HG03565 (cell line): ENCODE measurements around the gene PTPRM.

ENCODE experiments used
- ATAC-seq: cut with Tn5 transposase; IDR thresholded peaks from one replicate; pipeline ENCODE4 v1.9.1; 2021; ENCODE audit warnings: mild to moderate bottlenecking, moderate library complexity; ENCODE audit not compliant: unreplicated experiment

Gene PTPRM

DNA sequence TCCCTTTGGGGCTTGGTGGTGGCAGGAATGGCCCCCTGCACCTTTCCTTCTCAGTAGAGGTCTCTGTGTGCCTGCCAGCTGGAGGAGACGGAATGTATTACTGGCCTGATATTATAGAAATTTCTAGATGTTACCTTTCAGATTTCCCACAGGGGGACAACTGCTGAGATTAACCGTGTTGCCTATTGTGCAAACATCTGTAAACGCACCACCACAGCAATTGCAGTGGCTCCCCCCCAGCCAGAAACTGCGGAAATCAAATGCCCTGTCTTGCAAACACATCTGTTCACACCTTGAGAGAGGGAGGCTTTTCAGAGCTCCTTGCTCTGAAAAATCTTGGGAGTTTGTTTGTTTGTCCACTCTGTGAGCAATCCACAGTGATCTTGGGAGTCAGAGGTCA lies 772.1 kb downstream of the PTPRM start:
- no peak for ATAC-seq

DNA sequence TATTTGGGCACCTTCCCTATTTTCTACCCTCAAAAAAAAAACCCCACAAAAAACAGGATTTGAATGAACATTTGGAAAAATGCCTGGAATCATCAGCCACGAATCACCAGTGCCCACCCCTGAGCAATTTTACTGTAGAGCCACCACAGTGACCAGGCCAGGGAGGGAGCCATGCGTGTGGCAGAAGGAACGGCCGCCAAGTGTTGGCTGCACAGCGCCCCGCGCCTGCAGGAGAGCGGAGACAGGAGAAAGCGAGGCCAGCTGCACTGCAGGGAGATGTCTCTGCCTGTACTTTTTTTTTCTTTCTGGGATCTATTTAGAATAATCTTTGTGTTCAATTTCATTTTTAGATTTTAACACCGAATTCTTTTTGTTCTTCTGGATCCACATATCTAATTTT lies 772.8 kb downstream of the PTPRM start:
- ATAC-seq = no peak

DNA sequence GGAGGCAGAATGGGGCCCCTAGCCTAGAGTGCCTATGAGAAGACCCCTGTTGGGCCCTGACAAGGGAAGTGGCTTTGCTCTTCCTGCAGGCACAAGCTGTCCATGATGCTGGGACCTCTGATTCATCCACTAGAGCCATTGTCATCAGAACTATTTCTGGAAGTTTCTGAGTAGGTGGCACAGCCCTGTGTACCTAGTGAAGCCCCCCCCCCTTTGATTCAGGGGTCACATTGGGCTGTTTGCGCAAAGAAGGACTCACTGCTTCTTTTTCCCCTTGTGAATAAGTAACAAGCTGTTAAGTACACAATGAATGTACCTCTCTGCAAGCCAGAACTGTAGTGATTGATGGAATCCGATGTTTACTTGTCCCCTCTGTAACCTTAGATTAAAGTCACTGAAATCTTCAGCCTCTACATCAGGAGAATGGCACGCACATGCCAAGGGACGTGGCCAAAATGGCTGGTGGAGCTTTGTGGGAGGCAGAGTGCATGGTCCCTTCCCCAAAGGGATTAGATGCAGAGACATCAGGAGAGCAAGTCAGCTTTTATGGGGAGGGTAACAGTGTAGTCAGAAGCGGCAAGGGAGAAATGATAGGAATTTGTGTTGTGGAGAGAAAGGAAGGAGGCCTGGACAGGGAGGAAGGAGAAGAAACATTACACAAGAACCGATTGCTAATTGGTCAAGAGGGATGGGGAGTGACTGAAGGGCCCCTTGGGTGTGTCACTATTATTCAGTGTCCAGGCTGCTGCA lies 774.5 kb downstream of the PTPRM start:
- no peak for ATAC-seq

DNA sequence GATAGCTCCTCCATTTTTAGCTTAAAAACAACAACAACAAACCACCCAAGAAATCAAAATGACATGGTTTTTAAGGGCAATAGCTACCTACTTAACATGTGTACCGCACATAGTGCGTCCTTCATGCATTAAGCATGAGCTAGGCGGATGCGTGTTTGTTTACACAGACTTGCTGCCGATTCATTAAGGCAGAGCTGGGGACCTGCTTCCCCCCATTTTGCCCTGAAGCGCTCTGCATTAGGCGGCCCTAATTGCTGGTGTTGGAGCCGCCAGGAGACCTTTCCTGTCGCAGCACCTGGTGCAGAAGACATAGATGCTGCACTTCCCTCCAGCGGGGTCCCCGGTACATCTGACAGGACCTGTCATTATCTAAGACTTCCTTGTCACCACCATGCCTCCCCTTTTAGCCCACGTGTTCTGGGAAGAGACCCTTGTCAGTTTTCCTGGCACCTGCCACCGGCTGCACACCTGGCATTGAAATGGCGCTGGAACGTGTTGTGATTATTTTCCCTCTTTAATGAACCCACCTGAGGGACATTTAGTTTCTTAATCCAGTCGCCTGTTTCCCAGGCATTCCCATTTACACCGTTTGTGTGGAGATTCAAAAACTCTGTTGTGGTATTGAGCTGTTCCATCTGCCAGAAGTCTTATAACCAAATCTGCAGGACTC lies 781.1 kb downstream of the PTPRM start:
- no peak for ATAC-seq

DNA sequence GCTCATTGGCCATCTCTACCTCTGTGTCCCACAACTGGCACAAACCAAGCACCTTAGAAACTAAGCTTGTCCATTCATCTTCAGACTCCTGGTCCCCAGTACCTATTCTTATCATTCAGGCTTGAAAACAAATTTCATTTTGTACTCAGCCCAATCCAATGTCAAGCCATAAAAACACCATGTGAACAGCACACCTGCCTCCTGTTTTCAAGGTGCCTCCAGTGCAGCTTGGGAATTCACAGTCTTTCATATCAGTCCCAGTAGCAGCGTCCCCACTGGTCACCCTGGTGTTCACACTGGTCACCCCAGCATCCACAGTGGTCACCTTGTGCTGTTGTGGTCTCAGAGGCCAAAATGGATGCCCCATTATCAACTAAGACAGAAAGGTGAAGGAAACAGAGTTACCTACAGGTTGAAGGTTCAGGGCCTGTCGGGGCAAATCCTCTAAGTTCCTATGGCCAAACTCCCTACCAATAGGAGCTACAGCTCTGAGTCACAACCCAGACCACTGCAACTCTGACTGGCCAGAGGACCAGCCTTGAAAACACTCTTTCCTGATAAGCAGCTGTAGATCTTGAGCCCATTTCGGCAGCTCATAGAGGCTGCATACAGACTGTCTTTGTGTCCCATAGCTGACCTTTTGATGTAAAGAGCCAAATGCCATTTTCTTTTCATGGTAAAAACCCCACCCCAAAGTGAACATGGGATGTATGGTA lies 782.6 kb downstream of the PTPRM start:
- ATAC-seq = no peak

DNA sequence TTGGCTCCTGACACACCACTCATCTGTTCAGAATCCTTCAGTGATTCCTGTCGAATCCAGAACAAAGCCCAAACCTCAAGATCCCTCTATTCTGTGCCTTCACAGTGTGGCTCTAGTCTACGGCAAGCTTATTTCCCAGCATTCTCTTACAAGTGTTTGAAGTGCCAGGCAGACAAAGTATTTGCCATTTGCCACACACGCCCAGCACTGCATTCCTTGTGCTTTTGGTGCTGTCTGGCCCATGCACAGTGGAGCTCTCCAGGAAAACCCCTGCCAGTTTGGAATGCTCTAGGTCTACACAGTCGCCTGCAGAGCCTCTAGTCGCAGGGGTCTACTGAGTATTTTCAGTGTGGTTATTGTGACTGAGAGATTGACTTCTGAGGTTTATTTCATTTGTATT lies 783.5 kb downstream of the PTPRM start:
- ATAC-seq = no peak

DNA sequence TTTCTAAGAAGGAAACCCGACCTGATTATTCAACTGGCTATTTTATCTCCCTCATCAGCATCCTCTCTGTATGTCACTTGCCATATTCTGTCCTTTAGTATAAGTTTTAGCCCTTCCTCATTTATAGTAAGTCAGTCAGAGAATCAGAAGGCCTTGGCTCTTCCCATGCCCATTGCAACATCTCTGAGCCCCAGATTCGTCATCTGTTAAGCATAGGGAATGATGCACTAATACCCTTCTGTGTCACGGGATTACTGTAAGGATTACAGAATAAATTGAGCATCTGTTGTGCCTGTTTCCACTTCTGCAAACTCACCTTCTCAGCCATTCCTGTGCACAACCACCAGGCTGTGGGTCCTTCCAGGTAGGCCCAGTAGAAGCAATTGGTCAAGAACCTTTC lies 784.0 kb downstream of the PTPRM start:
- ATAC-seq = no peak

DNA sequence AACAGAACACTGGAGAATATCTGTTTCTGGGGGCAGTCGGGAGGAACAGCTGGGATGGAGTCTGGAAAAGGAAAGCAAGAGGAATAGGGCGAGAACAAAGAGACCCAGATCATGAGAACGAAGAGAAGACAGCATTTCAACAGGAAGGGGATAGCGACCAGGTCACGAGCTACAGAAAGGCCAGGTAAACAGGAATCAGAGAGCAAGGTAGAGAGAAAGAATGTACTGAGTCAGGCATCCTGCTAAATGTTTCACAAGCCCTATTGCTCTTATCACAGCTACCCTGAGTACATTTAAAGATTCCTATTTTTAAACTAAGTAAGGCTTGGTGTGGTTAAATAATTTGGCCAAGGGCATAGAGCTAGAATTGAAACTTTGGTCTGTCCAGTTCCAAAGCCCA lies 787.2 kb downstream of the PTPRM start:
- no peak for ATAC-seq

DNA sequence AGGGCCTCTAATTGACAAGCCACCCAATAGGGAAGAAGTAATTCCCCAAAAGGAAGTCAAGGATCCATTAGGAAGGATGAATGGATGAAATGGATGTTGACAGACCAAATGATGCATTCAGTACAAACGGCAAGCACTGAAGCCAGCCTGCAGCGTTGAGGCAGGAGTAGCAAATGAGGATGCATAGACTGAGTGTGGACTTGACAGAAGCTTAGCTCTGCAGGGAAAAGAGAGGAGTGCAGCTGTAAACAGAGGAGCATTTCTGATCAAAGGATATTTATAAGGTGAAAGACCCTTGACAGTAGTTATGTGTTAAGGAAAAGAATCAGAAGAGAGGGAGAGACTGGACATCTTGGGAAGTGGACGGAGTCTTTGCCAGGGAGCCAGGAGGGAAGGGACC lies 788.9 kb downstream of the PTPRM start:
- ATAC-seq = no peak

DNA sequence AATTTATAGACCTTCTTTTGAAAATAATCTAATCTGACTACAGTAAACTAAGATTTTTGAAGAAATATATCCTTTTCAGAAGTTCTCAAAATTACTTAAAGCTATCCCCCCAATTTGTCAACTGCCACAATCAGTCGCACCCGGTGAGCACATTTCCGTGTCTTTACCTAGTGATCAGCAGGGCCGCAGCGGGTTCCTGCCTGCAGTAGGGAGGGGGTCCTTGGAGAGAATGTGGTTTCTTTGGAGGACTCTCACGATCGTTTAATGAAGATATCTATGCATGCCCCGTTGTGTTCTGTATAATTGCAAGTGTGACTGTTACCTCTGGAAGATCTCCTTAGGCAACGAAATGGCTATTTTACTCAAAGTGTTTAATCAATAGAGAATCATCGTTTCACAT lies 790.2 kb downstream of the PTPRM start:
- no peak for ATAC-seq

DNA sequence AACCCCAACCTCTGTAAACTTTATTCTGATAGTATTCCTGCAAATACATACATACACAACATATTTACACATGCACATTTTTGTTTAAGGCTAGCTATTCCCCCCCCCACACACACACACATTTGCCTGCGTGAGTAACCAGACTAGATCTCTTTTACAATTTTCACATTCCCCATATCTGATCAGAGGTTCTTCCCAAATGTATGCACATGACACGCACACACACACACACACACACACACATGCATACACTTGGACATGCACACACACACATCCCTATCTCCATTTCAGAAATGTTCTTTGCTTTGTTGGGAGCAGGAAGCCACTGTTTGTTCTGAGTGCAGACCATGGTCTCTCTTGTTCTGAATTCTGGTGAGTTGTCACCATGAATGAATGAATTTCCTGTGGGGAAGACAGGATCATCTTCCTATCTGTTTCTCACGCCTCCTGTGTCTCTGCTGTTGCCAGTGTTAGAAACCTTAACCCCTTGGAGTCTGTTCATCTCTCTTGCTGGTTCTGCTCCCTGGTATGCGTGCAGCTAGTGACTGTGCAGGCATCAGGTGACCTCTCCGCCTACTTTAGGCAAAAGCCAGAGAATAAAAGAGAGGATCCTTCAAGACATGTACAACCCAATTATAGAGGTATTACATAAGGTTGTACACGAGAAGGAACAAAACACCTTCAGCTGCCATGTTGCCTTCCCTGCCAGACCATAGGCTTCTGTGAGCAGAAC lies 791.1 kb downstream of the PTPRM start:
- ATAC-seq = no peak

DNA sequence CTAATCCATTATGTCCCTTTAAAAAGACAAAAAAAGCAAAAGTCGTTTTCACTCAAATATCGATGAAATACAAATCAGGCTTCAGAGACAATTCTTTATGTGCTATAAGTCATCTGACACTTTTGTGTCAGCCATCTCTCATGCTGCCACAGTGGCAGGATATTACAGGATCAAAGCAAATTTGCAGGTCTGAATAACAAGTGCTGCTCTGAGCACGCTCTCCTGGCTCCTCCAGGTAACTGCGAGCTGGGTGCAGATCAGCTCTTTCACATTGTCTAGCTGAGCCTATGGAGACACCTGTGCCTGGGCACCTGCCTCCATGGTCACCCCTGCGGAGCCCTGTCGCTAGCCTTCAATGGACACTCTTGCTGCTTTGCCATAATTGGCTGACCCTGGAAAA lies 792.0 kb downstream of the PTPRM start:
- no peak for ATAC-seq

DNA sequence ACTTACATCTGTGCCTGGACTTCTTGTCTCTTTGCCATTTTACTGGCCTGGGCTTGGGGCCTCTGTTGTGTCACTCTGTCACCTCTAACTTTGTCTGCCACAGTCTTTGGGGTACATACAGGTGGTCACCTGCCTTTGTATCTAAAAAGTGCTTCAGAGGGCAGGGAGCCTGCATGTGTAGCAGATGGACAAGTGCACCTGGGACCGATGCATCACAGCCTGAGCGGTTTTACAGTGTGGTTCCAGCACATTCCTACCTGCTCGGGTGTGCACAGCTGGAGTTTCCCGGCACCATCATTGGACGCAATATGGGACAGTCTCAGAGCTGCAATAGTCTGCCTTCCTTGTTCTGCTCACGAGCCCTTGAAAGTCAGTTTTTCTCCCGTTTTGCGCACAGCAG lies 792.4 kb downstream of the PTPRM start:
- no peak for ATAC-seq

DNA sequence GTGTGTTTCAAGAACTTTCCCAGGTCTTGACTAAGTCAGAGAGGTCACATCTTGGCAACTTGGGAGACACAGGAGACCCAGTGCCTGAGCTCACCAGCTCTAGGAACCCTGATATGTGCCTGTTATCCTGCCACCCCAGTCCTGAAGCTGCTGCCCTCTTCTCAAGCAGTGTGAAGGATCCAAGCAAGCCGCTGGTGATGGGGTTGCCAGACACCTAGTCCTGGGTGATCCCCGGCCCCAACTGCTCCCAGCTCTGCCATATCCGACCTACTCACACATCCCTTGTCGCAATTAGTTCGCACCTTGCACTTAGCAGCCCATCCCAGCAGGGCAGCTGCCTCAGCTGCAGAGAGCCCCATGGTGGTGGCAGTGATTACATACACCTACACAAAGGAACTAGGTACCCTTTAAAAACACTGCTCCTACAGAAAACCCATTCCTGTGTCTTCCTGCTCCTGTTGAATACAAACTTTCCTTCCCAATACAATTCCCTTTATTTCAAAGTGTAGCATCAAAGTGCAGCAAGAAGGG lies 794.9 kb downstream of the PTPRM start:
- ATAC-seq = no peak

DNA sequence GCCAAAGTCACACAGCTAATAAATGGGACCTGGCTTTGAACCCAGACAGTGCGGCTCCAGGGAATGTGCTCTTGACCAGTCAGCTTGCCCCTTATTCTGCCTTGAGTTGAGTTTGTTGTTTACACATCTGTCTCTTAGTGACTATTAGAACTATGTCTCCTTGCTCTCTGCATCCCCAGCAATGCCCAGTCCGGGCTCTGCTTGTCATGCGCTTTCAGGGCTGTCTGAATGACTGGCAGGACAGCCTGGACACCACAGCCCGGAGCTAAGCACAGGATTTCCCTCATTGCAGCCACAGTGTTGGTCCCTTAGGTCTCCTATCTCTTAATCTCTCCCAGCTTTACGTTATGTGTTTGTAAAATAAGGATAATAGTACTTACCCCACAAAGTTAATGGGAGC lies 795.7 kb downstream of the PTPRM start:
- no peak for ATAC-seq

DNA sequence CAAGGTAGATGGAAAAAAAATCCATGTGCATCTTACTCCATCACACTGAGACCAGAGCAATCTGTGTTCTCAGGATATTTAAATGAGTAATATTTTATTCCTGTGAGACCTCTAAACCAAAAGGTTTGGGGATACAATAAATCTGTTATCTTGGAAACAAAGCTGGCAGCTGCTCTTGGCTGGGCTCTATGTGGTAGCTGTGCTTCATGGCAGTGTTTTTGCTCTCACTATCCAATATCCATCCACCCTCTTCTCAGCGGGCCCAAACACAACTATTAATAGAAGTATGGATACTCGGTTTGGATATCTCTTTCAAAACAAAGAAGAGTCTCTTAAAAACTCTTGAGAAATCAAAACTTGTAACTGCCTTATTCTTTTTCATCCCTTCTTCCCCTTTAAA lies 797.3 kb downstream of the PTPRM start:
- no peak for ATAC-seq

DNA sequence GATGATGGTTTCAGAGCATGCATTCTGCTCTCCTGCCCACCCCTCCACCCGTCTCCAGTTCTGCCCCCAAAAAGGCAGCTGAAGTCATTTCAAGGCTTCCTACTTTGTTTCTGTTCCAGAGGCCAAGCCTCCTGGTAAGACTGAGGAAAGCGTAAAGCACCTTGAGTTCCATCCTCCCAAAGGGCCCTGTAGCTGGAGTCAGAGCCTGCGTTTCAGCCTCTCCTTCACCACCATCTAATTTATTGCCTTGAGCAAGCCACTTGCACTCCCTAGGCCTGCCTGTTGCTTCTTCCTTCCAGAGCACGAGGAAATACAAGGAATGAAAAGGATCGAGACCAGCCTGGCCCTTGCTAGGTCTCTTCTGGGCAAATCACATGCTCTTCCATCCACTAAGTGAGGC lies 797.9 kb downstream of the PTPRM start:
- ATAC-seq = no peak

DNA sequence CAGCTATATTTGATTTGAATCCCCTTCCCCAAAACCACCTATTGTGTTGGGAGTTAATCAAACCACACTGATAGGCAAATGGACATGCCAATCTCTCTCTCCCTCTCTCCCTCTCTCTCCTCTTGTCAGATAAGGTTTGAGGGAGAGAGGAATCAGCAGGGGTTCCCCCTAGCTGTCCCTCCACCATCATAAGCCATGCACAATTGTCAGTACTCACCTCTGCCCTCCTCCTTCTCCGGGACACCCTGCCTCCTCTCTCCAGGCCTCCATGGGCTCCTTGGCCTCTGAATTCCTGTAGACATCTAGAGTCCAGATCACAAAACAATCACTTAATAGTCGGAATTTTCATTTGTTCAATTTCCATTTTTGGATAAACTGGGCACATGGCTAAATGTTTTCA lies 798.4 kb downstream of the PTPRM start:
- ATAC-seq = no peak

DNA sequence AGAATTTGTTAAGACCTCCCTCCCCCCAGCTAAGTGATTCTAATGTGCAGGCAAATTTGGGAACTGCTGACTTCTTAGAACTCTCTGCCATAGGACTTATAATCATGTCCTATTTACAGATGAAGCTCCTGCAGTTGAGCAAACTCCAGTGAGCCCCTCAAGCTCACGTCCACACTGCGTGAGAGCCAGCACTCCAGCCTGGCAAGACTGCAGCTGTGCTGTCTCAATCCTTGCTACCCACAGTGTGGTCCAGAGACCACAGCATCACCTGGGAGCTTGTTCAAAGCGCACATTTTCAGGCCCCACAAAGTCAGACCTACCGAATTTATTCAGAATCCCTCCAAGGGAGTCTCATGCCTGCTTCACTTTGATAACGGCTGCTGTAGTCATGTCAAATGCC lies 799.0 kb downstream of the PTPRM start:
- no peak for ATAC-seq

DNA sequence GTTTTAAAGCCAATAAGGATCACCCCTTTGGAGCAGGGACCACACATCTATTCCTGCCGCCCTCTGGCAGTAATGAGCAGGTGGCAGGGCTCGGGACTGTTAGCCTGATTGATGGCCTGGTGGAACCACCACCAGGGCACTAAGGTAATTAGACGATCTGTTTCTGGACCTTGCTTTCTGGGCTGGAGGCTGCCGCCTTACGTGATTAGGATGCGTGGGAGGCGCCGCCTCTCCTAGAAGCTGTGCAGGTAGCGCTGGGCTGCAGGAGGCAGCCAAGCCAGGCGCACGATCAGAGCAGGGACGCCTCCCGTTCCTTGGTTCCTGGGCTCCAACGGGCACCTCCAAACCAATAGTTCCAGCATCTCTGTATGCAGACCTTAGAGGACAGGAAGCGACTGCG lies 799.5 kb downstream of the PTPRM start:
- no peak for ATAC-seq
